Stomach (tissue), 4 donors: ENCODE results near the gene GUK1.

Source experiments
- EP300 ChIP-seq: sonication (generic); formaldehyde crosslinking; IDR thresholded peaks from one replicate; pipeline ENCODE4 v1.6.1; 2017; ENCODE audit warnings: antibody characterized with exemption
- POLR2A ChIP-seq, 4 donors: fragments of 450-650 bp; IDR thresholded peaks; one replicate each; pipeline ENCODE4 v1.6.1; 2016; ENCODE audit warnings: antibody characterized with exemption in 4 of 4, control low read depth in 2 of 4, mild to moderate bottlenecking in 1 of 4, moderate library complexity in 1 of 4
- POLR2AphosphoS5 ChIP-seq, 3 donors: sonication (generic); formaldehyde crosslinking; IDR thresholded peaks; one replicate each; pipeline ENCODE4 v1.6.1; 2016; ENCODE audit warnings: antibody characterized with exemption in 3 of 3
- TF ChIP-seq, protein P1 (sequence below), 7 experiments: fragments of 450-650 bp in 4 of 7; fragments of 200-600 bp in 3 of 7; sonication (generic) in 3 of 7; IDR thresholded peaks; one replicate each; pipeline ENCODE4 v1.5.1; 2016 to 2019; ENCODE audit warnings: antibody characterized with exemption in 7 of 7, control low read depth in 2 of 7, mild to moderate bottlenecking in 1 of 7

- TF ChIP-seq, protein P1, sequence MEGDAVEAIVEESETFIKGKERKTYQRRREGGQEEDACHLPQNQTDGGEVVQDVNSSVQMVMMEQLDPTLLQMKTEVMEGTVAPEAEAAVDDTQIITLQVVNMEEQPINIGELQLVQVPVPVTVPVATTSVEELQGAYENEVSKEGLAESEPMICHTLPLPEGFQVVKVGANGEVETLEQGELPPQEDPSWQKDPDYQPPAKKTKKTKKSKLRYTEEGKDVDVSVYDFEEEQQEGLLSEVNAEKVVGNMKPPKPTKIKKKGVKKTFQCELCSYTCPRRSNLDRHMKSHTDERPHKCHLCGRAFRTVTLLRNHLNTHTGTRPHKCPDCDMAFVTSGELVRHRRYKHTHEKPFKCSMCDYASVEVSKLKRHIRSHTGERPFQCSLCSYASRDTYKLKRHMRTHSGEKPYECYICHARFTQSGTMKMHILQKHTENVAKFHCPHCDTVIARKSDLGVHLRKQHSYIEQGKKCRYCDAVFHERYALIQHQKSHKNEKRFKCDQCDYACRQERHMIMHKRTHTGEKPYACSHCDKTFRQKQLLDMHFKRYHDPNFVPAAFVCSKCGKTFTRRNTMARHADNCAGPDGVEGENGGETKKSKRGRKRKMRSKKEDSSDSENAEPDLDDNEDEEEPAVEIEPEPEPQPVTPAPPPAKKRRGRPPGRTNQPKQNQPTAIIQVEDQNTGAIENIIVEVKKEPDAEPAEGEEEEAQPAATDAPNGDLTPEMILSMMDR (IDR thresholded peaks at IDR 0.05) = no peak
- no peak for TF ChIP-seq POLR2AphosphoS5 (IDR thresholded peaks at IDR 0.05)
- no peak for TF ChIP-seq EP300
- TF ChIP-seq POLR2A (IDR thresholded peaks at IDR 0.05) = no peak
Measured at GRCh38 chr1:228163776-228164519, 23.9 kb downstream of the GUK1 start.
